ENCODE measurements around the gene PLPP3.

Gene PLPP3

GRCh38 chr1:56533621-56534020 lies 45.7 kb downstream of the PLPP3 start:
- no peaks in the 10 kb centered on the region for H3K9me3 ChIP-seq (ENCODE audit: control extremely low read depth in 1 of 5, control insufficient read depth in 4 of 5, insufficient read depth in 2 of 5, low read depth in 1 of 5, low read length in 4 of 5)
- CTCF ChIA-PET: no interaction called here
- peaks cover 0 to 2% (median 0%) of the 10 kb centered on the region in 5 experiments for H3K27me3 ChIP-seq (replicated peaks in 2 of 5; ENCODE audit: control insufficient read depth in 4 of 5, insufficient read depth in 5 of 5, low read length in 4 of 5)
- no peak for DNase-seq
- H3K4me1 ChIP-seq (ENCODE audit: control extremely low read depth in 1 of 4, control insufficient read depth in 4 of 4, insufficient read depth in 4 of 4, low read length in 3 of 4): no peaks in the 10 kb centered on the region
- no peak overlapping the region for H3K27ac ChIP-seq (ENCODE audit: insufficient read depth in 1 of 2, low read depth in 1 of 2, low read length in 2 of 2, poor library complexity in 1 of 2, severe bottlenecking in 2 of 2)
- H3K4me3 ChIP-seq (ENCODE audit: control insufficient read depth in 1 of 7, extremely low read depth in 1 of 7, insufficient read depth in 4 of 7, low read depth in 2 of 7, low read length in 6 of 7): no peak overlapping the region
- H3K36me3 ChIP-seq (ENCODE audit: control insufficient read depth in 4 of 4, insufficient read depth in 4 of 4, low read length in 3 of 4): no peaks in the 10 kb centered on the region
- POLR2A ChIA-PET: no interaction called here
- 93% methylated on average over 3 of the region's 4 CpGs for WGBS (ENCODE audit: insufficient coverage)

GRCh38 chr1:56533197-56533596 lies 46.2 kb downstream of the PLPP3 start:
- ChIA-PET POLR2A (no interaction called here), CTCF (interaction anchor here (0.5 kb wide), 1 partner anchor 1429 kb away, joined by 3 read pairs; no protein-coding TSS in a partner anchor)
- Histone ChIP-seq H3K4me3 (ENCODE audit: control insufficient read depth in 1 of 7, extremely low read depth in 1 of 7, insufficient read depth in 4 of 7, low read depth in 2 of 7, low read length in 6 of 7) (no peak overlapping the region), H3K36me3 (ENCODE audit: control insufficient read depth in 4 of 4, insufficient read depth in 4 of 4, low read length in 3 of 4) (no peaks in the 10 kb centered on the region), H3K27me3 (replicated peaks in 2 of 5; ENCODE audit: control insufficient read depth in 4 of 5, insufficient read depth in 5 of 5, low read length in 4 of 5) (peaks cover 0 to 3% (median 0%) of the 10 kb centered on the region in 5 experiments), H3K27ac (ENCODE audit: insufficient read depth in 1 of 2, low read depth in 1 of 2, low read length in 2 of 2, poor library complexity in 1 of 2, severe bottlenecking in 2 of 2) (no peak overlapping the region), H3K4me1 (ENCODE audit: control extremely low read depth in 1 of 4, control insufficient read depth in 4 of 4, insufficient read depth in 4 of 4, low read length in 3 of 4) (no peaks in the 10 kb centered on the region), H3K9me3 (ENCODE audit: control extremely low read depth in 1 of 5, control insufficient read depth in 4 of 5, insufficient read depth in 2 of 5, low read depth in 1 of 5, low read length in 4 of 5) (no peaks in the 10 kb centered on the region)
- WGBS (ENCODE audit: insufficient coverage): 100% methylated on average over 3 of the region's 3 CpGs
- no peak for DNase-seq

GRCh38 chr1:56532350-56532683 lies 47.0 kb downstream of the PLPP3 start:
- H3K27ac ChIP-seq (ENCODE audit: insufficient read depth in 1 of 2, low read depth in 1 of 2, low read length in 2 of 2, poor library complexity in 1 of 2, severe bottlenecking in 2 of 2): no peak overlapping the region
- H3K27me3 ChIP-seq (replicated peaks in 2 of 5; ENCODE audit: control insufficient read depth in 4 of 5, insufficient read depth in 5 of 5, low read length in 4 of 5): peaks cover 0 to 3% (median 0%) of the 10 kb centered on the region in 5 experiments
- POLR2A ChIA-PET: no interaction called here
- H3K9me3 ChIP-seq (ENCODE audit: control extremely low read depth in 1 of 5, control insufficient read depth in 4 of 5, insufficient read depth in 2 of 5, low read depth in 1 of 5, low read length in 4 of 5): no peaks in the 10 kb centered on the region
- CTCF ChIA-PET: no interaction called here
- 100% methylated on average over 1 of the region's 1 CpG for WGBS (ENCODE audit: insufficient coverage)
- no peak overlapping the region for H3K4me3 ChIP-seq (ENCODE audit: control insufficient read depth in 1 of 7, extremely low read depth in 1 of 7, insufficient read depth in 4 of 7, low read depth in 2 of 7, low read length in 6 of 7)
- H3K36me3 ChIP-seq (ENCODE audit: control insufficient read depth in 4 of 4, insufficient read depth in 4 of 4, low read length in 3 of 4): no peaks in the 10 kb centered on the region
- no peak for DNase-seq
- H3K4me1 ChIP-seq (ENCODE audit: control extremely low read depth in 1 of 4, control insufficient read depth in 4 of 4, insufficient read depth in 4 of 4, low read length in 3 of 4): no peaks in the 10 kb centered on the region

- no peaks in the 10 kb centered on the region for H3K9me3 ChIP-seq (ENCODE audit: control extremely low read depth in 1 of 5, control insufficient read depth in 4 of 5, insufficient read depth in 2 of 5, low read depth in 1 of 5, low read length in 4 of 5)
- ChIA-PET POLR2A (no interaction called here), CTCF (no interaction called here)
- H3K36me3 ChIP-seq (ENCODE audit: control insufficient read depth in 4 of 4, insufficient read depth in 4 of 4, low read length in 3 of 4): no peaks in the 10 kb centered on the region
- peaks cover 0 to under 1% (median 0%) of the 10 kb centered on the region in 4 experiments for H3K4me1 ChIP-seq (ENCODE audit: control extremely low read depth in 1 of 4, control insufficient read depth in 4 of 4, insufficient read depth in 4 of 4, low read length in 3 of 4)
- H3K27me3 ChIP-seq (replicated peaks in 2 of 5; ENCODE audit: control insufficient read depth in 4 of 5, insufficient read depth in 5 of 5, low read length in 4 of 5): peaks cover 0 to 3% (median 0%) of the 10 kb centered on the region in 5 experiments
- H3K4me3 ChIP-seq (ENCODE audit: control insufficient read depth in 1 of 7, extremely low read depth in 1 of 7, insufficient read depth in 4 of 7, low read depth in 2 of 7, low read length in 6 of 7): no peak overlapping the region
- H3K27ac ChIP-seq (ENCODE audit: insufficient read depth in 1 of 2, low read depth in 1 of 2, low read length in 2 of 2, poor library complexity in 1 of 2, severe bottlenecking in 2 of 2): no peak overlapping the region
- no peak for DNase-seq
- 100% methylated on average over 2 of the region's 6 CpGs for WGBS (ENCODE audit: insufficient coverage)
Observed at GRCh38 chr1:56531624-56532349, 47.6 kb downstream of the PLPP3 start.

GRCh38 chr1:56529801-56530200 lies 49.6 kb downstream of the PLPP3 start:
- no peak overlapping the region for H3K27ac ChIP-seq (ENCODE audit: insufficient read depth in 1 of 2, low read depth in 1 of 2, low read length in 2 of 2, poor library complexity in 1 of 2, severe bottlenecking in 2 of 2)
- peaks cover 0 to 3% (median 0%) of the 10 kb centered on the region in 5 experiments for H3K27me3 ChIP-seq (replicated peaks in 2 of 5; ENCODE audit: control insufficient read depth in 4 of 5, insufficient read depth in 5 of 5, low read length in 4 of 5)
- ChIA-PET POLR2A (no interaction called here), CTCF (no interaction called here)
- no peak overlapping the region for H3K4me3 ChIP-seq (ENCODE audit: control insufficient read depth in 1 of 7, extremely low read depth in 1 of 7, insufficient read depth in 4 of 7, low read depth in 2 of 7, low read length in 6 of 7)
- no peak for DNase-seq
- no peaks in the 10 kb centered on the region for H3K9me3 ChIP-seq (ENCODE audit: control extremely low read depth in 1 of 5, control insufficient read depth in 4 of 5, insufficient read depth in 2 of 5, low read depth in 1 of 5, low read length in 4 of 5)
- H3K36me3 ChIP-seq (ENCODE audit: control insufficient read depth in 4 of 4, insufficient read depth in 4 of 4, low read length in 3 of 4): no peaks in the 10 kb centered on the region
- peaks cover 12 to 20% (median 16%) of the 10 kb centered on the region in 4 experiments for H3K4me1 ChIP-seq (ENCODE audit: control extremely low read depth in 1 of 4, control insufficient read depth in 4 of 4, insufficient read depth in 4 of 4, low read length in 3 of 4)

GRCh38 chr1:56527548-56528302 lies 51.6 kb downstream of the PLPP3 start:
- CTCF ChIA-PET: interaction anchor here (0.6 to 0.7 kb wide), 2 partner anchors 30 to 263 kb away, joined by 3 read pairs; no protein-coding TSS in a partner anchor
- H3K9me3 ChIP-seq (ENCODE audit: control extremely low read depth in 1 of 5, control insufficient read depth in 4 of 5, insufficient read depth in 2 of 5, low read depth in 1 of 5, low read length in 4 of 5): no peaks in the 10 kb centered on the region
- no peak for DNase-seq
- H3K4me1 ChIP-seq (ENCODE audit: control extremely low read depth in 1 of 4, control insufficient read depth in 4 of 4, insufficient read depth in 4 of 4, low read length in 3 of 4): peaks cover 14 to 24% (median 21%) of the 10 kb centered on the region in 4 experiments
- H3K27me3 ChIP-seq (replicated peaks in 2 of 5; ENCODE audit: control insufficient read depth in 4 of 5, insufficient read depth in 5 of 5, low read length in 4 of 5): peaks cover 0 to 3% (median 0%) of the 10 kb centered on the region in 5 experiments
- H3K27ac ChIP-seq (ENCODE audit: insufficient read depth in 1 of 2, low read depth in 1 of 2, low read length in 2 of 2, poor library complexity in 1 of 2, severe bottlenecking in 2 of 2): no peak overlapping the region
- WGBS (ENCODE audit: insufficient coverage): 86% methylated on average over 7 of the region's 8 CpGs
- POLR2A ChIA-PET: no interaction called here
- no peaks in the 10 kb centered on the region for H3K36me3 ChIP-seq (ENCODE audit: control insufficient read depth in 4 of 4, insufficient read depth in 4 of 4, low read length in 3 of 4)
- no peak overlapping the region for H3K4me3 ChIP-seq (ENCODE audit: control insufficient read depth in 1 of 7, extremely low read depth in 1 of 7, insufficient read depth in 4 of 7, low read depth in 2 of 7, low read length in 6 of 7)

GRCh38 chr1:56526571-56527174 lies 52.7 kb downstream of the PLPP3 start:
- Histone ChIP-seq H3K9me3 (ENCODE audit: control extremely low read depth in 1 of 5, control insufficient read depth in 4 of 5, insufficient read depth in 2 of 5, low read depth in 1 of 5, low read length in 4 of 5) (no peaks in the 10 kb centered on the region), H3K4me3 (ENCODE audit: control insufficient read depth in 1 of 7, extremely low read depth in 1 of 7, insufficient read depth in 4 of 7, low read depth in 2 of 7, low read length in 6 of 7) (no peak overlapping the region), H3K36me3 (ENCODE audit: control insufficient read depth in 4 of 4, insufficient read depth in 4 of 4, low read length in 3 of 4) (no peaks in the 10 kb centered on the region), H3K27ac (ENCODE audit: insufficient read depth in 1 of 2, low read depth in 1 of 2, low read length in 2 of 2, poor library complexity in 1 of 2, severe bottlenecking in 2 of 2) (no peak overlapping the region), H3K27me3 (replicated peaks in 2 of 5; ENCODE audit: control insufficient read depth in 4 of 5, insufficient read depth in 5 of 5, low read length in 4 of 5) (peaks cover 0 to 3% (median 0%) of the 10 kb centered on the region in 5 experiments), H3K4me1 (ENCODE audit: control extremely low read depth in 1 of 4, control insufficient read depth in 4 of 4, insufficient read depth in 4 of 4, low read length in 3 of 4) (peaks cover 16 to 26% (median 22%) of the 10 kb centered on the region in 4 experiments)
- WGBS (ENCODE audit: insufficient coverage): 90% methylated on average over 2 of the region's 5 CpGs
- ChIA-PET CTCF (no interaction called here), POLR2A (no interaction called here)
- DNase-seq: peak in 2 of 3 donors; percentile 59 to 76

Data from common myeloid progenitor, CD34-positive (primary cell).